Left kidney (tissue), 2 donors: ENCODE data around the gene PINK1. TPM values are rescaled to one million over a fixed set of nuclear protein-coding genes. Genes with fewer than 3 reads are reported as not detected.
"Not testable (repeated sequence)": the region's sequence is repeated elsewhere in the genome, so short reads cannot be mapped to it uniquely, and the experiment has no call there.

Experiments used
- DNase-seq: peaks from one replicate; pipeline ENCODE4 v3.0.0-alpha.2; 2013
- polyA plus RNA-seq: library from polyadenylated mRNA; unstranded; fragments of 120-200 nt; gene quantifications from one replicate; pipeline ENCODE4 v1.2.1, GENCODE V29; 2013; ENCODE audit not compliant: insufficient read length

PINK1 gene
- polyA plus RNA-seq, 1 donor, result 64.8 TPM

DNA sequence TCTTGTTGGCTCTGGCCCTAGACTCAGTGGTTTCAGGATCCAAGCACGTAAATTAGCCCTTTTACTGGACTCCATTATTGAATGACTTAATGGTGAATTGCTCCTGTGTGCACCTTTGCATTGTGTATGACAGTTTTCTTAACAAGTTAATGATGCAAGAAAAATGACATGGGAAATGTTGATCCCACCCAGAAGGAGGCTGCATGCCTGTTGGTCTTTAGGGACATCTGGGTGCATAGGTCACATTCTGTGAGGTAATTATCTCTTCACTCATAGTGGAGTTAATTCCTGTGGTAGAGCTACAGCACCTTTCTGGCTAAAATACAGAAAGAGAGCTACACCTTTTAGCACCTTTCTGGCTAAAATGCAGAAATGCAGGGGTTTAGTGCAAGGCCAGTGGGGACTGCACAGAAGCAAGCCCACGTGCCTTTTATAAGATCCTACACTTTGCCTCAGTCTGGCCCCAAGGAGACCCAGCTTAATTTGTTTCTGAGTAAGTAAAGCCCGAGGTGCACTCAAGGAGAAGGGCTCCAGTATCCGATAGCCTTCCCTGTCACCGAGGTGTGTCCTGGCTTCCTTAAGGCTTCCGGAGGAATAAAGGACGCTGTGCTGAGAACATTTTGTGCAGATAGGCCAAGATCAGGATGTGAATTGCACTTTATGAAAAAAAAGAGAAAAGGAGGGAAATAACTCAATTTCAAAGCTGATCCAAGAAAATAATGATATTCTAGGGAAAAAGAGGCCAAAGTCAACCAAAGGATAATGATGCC, 26.3 kb upstream of the PINK1 start:
- DNase-seq, result not testable (repeated sequence)

DNA sequence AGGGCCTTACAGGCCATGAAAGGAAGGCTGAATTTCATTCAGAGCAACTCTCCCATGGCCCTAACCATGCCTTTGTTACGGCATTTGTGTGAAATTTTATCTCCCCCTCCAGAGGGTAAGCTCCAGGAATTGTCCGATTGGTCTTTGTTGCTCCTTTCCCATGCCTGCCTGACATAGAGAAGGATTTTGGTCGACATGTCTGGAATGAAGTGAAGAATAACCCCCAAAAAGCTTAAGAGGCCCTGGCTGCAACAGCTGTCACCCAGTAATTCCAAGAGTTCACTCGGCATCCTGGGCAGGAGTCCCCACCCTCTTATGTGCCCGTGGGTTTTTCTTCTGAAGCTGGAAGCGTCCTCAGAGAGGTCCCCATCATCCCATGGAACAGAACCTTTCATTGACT, 23.7 kb upstream of the PINK1 start:
- DNase-seq, result no peak

DNA sequence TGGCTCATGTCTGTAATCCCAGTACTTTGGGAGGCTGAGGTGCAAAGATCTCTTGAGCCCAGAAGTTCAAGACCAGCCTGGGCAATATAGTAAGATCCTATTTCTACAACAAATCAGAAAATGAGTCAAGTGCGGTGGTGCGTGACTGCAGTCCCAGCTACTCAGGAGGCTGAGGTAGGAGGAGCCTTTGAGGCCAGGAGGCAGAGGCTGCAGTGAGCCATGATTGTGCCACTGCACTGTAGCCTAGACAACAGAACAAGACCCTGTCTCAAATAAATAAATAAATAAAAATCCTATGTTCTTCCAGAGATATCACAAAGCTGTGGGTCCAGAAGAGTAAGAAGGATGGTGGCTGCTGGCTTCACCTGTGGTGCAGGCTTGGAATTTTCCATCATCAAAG, 22.3 kb upstream of the PINK1 start:
- no peak for DNase-seq

DNA sequence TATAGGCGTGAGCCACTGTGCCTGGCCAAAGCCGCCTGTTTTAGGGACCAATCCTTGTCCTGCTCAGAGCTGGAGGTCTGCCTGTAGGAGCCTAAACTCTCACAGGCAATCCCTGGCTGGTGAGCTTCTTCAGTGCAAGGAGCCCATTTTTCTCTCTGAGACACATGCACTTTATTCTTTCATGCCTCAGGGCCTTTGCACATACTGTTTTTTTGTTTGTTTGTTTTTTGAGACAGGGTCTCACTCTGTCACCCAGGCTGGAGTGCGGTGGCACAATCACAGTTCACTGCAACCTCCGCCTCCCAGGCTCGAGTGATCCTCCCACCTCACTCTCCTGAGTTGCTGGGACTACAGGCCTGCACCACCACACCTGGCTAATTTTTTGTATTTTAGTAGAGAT, 21.6 kb upstream of the PINK1 start:
- DNase-seq, result no peak

DNA sequence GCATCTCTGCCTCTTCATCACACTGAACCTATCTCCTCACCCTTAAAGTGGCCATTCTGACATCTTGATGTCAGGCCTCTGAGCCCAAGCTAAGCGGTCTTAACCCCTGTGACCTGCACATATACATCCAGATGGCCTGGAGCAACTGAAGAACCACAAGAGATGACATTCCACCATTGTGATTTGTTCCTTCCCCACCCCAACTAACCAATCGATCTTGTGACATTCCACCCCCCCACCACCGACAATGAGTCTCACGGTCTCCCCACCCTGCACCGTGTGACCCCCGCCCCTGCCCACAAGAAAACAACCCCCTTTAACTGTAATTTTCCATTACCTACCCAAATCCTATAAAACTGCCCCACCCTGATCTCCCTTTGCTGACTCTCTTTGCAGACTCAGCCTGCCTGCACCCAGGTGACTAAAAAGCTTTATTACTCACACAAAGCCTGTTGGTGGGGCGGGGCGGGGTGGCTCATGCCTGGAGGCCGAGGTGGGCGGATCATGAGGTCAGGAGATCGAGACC, 21.0 kb upstream of the PINK1 start:
- no peak for DNase-seq

DNA sequence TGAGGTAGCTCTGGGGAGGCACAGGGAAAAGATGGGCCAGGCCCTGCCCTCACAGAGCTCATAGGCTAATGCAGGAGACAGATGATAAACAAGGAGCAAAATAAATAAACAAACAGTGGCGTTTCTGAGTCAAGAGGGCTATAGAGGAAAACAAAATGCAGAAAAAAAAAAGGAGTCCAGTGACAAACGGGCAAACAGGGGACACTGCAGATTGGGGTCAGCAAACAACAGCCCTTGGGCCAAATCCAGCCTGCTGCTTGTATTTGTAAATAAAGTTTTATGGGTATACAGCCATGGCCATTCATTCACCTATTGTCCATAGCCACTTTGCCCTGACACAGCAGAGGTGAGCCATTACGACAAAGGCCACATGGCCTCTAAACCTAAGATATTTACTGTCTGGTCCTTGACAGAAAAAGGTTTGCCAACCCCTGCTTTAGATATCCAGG, 19.1 kb upstream of the PINK1 start:
- DNase-seq, result no peak

DNA sequence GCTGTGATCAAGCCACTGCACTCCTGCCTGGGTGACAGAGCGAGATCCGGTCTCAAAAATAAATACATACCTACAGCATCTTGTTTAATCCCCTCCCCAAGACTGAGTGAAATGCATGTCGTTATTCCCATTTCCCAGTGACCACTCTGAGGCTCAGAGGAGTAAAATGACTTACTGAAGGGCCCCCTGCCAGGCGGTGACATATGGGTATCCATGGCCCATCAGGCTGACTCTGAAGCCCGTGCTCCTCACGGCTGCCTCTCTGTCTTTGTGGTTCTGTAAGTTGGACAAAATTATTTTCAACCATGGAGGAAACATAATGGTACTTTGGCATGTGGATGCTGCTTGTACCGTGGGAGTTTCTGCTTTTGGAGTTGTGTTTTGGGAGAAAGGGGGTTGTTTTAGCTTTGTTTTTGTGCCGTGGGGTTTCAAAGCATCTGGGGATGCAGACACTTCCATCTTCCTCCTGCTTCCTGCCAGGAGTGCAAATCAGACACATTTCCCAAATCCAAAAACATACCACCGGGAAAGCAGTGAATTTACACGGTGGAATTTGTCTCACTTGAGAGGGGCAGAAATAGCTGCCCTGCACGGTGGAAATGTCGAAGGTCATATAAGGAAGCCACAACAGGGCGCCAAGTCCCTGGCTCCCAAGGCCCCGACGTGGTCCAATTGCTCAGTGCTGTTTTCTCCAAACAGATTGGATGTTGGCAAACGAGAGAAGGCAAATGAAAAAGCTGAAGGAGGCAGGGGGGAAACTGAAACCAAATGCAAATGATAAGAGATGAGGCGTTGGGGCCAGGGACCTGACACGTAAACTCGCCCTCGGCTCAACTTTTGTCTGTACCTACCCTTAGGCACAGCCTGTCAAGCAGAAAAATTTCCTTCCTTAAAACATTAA, 17.1 kb upstream of the PINK1 start:
- DNase-seq, result no peak

DNA sequence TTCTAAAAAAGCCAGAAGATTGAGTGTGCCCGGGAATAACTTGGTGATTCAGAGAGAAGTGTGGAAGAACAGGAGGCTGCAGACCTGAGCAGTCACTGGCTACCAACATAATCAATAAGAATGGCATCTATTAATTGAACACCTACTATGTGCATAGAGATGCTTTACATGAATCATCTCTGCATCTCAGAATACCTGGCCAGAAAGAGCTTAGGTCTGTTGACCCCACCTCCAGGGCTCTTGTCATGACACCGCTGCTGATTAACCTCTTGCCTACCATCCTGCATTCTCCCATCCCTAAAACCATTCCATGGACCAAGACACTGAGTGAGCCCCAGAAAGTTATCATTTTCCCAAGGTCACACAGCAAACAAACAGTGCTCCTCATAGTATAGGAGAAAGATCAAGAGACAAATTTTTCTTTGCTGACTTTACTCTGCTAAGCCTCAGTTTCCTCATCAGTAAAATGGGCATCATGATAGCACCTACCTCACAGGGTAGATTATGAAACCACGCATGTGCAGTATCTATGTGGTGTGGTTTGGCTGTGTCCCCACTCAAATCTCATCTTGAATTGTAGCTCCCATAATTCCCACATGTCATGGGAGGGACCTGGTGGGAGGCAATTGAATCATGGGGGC, 16.3 kb upstream of the PINK1 start:
- DNase-seq, result no peak

DNA sequence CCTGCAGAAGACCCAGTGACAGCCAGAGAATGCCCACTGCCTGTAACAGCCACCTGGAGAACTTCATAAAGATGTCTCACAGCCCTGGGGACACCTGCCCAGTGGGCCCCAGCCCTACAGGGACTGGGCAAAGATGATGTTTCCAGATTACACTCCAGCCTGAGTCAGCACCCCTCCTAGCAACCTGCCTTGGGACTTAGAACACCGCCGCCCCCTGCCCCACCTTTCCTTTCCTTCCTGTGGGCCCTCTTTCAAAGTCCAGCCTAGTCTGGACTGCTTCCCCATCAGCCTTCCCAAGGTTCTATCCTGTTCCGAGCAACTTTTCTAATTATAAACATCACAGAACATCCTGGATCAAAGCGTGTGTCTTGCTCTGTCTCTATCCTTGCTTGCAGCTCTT, 14.7 kb upstream of the PINK1 start:
- no peak for DNase-seq

DNA sequence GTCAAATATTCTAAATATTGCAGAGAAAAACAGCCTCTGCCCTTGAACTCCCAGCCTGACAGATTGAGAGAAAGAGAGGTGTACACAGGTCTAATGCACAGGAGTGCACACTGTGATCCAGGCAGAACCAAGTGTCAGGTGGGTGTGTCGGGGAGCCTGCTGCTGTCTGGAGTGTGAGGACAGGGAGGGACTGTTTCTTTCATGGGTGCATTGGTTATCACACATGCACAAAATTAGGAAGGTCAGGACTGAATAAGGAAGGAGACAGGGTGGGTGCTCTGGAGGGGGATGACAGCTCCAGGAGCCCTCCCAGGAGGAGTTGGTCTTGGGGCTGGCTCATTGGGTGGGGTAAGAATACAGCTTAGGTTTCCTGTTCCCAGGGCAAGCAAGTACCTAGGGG, 13.3 kb upstream of the PINK1 start:
- DNase-seq, result no peak

DNA sequence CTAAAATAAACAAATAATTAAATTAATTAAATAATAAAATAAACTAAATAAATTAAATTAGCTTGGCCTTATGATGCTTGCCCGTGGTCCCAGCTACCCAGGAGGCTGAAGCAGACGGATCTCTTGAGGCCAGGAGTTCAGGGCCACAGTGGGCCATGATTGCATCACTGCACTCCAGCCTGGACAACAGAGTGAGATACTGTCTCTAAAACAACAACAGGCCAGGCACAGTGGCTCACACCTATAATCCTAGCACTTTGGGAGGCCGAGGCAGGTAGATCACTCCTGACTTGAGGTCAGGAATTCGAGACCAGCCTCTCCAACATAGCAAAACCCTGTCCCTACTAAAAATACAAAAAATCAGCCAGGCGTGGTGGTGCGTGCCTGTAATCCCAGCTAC, 12.2 kb upstream of the PINK1 start:
- DNase-seq, result no peak

DNA sequence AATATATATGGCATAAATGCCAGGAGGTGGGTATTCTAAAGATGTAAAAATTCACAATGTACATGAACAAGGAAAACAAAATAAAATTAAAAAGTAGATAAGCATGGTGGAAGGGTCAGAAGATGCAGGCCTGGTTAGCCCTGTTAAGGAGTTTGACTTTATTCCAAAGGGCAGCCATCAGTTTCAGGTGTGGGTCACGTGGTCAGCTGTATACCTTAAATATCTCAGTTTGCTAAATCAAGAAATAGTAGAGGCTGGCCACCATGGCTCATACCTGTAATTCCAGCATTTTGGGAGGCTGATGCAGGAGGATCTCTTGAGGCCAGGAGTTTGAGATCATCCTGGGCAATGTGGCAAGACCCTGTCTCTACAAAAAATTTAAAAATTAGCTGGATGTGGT, 8.5 kb upstream of the PINK1 start:
- DNase-seq, result no peak

DNA sequence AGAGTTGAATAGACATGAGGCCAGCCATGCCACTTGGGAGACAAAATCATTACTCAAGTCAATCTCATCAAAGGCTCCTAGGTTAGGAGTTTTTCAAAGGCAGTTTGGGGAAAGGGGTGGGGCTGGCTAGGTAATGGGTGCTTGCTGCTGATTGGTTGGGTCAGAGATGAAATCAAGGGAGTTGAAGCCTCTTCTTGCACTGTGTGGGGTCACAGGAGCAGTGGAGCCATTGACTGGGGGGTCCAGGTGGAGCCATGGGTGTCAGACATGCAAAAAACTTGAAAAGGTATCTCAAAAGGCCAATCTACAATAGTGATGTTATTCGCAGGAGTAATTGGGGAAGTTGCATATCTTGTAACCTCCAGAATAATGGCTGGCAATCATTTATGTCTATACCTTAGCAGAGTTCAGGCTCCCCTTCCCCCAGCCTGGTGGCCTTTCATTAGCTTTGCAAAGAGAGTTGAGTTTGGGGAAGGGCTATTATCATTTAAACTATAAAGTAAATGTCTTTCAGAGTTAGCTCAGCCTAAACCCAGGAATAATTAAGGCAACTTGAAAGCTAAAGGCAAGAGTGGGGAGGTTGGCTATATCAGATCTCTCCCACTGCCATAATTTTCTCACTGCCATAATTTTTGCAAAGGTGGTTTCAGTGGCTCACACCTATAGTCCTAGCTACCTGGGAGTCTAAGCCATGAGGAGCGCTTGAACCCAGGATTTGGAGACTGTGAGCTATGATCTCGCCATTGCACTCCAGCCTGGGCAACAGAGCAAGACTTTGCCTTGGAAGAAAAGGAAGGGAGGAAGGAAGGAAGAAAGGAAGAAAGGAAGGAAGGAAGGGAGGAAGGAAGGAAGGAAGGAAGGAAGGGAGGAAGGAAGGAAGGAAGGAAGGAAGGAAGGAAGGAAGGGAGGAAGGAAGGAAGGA, 7.8 kb upstream of the PINK1 start:
- DNase-seq, result no peak

DNA sequence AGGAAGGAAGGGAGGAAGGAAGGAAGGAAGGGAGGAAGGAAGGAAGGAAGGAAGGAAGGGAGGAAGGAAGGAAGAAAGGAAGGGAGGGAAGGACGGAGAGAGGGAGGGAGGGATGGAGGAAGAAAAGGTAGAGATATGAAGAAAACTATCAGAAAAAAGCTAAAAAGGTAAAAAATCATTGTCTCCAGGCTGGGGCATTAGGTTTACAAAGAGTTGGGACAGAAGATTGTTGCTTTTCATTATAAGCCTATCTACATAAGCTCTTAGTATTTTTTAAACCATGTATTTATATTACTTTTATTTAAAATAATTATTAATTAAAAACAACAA, 7.2 kb upstream of the PINK1 start:
- DNase-seq, result no peak

DNA sequence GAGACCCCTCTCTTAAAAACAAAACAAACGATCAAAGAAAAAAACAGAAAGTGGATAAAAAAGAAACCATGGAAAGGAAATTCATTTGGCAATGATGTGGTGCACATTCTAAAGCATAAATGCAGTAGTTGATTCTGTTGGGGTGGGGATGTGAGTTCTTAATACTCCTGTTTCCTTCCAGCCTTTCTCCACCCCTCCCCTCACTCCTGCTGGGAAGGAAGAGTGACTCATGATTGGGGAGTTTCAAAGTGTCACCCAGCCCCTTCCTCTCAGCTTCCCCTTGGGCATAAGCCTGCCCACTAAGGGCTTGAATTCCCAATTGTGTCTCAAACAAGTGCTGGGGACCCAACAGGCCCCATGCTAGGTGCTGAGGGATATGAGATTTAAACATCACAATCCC, 6.7 kb upstream of the PINK1 start:
- DNase-seq, result no peak

DNA sequence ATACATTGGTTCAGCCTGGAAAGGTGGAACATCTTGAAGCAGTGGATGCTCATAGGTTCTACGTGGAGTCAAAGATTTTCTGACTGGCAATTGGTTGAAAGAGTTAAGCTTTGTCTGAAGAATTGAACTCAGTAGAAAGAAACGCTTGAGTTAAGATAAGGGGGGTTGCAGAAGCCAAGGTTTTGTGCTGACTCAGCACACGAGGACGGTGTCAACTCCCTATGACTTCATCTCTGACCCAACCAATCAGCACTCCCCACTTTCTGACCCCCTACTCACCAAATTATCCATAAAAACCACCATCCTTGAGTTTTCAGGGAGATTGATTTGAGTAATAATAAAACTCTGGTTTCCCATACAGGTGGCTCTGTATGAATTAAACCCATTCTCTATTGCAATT, 2.5 kb upstream of the PINK1 start:
- no peak for DNase-seq

DNA sequence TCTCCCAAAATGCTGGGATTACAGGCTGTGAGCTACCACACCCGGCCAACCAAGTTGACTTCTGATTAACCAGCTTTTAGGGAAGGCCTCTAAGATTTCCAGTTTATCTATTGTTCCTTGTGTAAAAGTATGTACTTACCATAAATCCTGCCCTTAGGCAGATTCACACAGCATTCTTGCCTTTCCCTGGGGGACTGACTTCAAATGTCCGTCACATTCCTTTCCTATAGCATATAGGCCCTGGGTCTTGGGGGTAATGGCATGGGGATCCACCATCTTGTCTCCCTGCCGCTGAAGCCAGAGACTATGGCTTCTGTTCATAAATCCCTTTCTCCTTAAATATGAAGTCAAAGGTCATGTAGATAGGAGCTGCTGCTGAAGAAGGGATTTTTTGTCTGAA, 872 bp upstream of the PINK1 start:
- no peak for DNase-seq

DNA sequence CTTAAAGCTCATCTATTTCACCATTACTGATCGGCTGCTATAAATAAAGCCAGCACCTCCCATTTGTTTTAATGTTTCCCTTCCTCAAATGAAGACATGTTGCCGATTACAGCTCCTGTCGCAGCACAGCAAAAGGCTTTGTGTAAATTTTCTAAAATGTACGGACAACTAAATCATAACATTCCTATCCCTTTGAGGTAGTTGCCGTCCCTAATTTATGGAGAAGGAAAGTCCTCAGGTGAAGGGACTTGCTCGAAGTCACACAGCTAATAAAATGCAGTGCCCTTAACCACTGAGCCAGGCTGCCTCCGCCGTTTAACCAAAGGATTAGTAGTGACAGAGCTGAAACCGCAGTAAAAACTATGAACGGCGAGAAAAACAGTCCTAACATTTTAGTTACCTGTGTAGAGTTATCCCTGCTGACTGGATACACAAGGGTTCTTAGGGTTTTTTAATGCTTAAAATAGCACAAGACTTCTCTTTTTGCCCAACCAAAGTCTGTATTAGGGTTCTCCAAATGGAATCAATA, 871 bp downstream of the PINK1 start:
- no peak for DNase-seq

DNA sequence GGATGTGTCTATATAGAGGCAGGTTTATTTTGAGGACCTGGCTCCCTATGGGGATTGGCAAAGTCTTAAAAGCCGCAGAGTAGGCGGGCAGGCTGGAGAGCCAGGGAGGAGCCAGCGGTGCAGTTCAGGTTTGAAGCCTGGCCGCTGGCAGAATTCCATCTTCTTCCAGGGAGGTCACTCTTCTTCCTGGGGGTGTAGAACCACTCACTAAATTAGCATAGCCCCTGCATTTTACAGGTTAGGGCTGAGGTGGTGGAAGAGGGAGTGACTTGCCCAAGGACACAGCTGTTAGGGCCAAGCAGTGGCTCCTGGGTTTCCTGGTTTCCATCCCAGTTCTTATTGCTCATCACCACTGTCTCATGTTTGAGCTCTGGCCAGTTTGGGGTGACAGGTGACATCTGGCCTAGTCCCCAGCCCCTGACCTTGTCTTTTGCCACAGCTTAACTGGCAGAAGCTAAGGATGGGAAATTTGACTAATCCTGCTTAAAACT, 1.4 kb downstream of the PINK1 start:
- DNase-seq, result peak; percentile 30

DNA sequence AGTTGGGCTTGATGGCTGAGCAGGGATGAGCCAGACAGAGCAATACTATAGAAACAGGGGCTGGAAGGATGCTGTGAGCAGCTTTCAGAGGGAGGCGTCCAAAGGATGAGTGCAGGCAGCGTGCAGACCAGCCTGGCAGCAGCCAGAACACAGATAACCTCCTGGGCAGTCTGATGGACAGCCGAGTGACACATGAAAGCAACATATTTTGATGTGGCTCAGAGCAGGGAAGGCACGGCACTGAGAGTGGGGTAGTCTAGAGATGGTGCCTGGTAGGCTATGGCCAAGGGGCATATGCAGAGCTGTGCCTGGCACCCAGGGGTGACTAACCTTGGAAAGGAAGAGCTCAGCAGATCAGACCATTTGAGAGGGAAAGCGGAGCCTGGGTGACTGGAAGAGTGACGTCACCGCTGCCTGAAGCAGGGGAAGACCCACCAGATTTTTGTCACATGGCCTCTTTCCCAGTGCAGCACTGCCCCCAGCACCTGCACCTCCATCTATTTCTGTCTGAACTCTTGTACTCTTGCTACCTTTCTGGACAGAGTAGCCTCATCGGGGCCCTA, 3.6 kb downstream of the PINK1 start:
- no peak for DNase-seq

DNA sequence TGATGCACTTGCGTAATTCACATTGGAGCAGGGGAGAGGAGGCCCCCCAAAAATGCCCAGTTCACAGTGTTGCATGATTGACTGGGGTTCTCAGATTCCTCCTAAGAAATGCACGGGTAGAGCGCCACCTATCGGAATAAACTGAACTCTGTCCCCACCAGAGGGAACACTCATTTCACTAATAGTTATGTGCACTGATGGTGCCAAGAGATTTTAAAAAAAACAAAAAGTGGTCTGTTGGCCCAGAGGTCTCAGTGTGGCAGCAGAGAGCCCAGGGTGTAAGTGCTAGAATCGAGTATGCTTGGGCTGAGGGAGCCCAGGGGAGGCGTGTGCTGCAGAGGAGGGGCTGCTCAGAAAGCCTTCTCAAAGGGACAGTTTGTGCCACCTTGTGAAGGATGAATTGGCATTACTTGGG, 6.9 kb downstream of the PINK1 start:
- peak; percentile 55 for DNase-seq
